Natural killer cell treated with Interleukin-12 subunit alpha and Interleukin-12 subunit beta and Interleukin-15 and Interleukin-18, amount 100 ng/mL, for 72 hours (primary cell): ENCODE results near the gene CHIC2. TPM values are rescaled to one million over a fixed set of nuclear protein-coding genes. Genes with fewer than 3 reads are reported as not detected.

Experiments
- ATAC-seq, 2 donors: fragments of 150-1000 bp; cut with Tn5 transposase in 1 of 2; sonication (Bioruptor Pico), chemical (Tn5 transposase) in 1 of 2; 2 replicates each; pipeline ENCODE4 v1.10.0; 2021
- DNase-seq: peaks from one replicate; pipeline ENCODE4 v3.0.0; 2022; ENCODE audit warnings: low spot score
- H3K27ac Mint-ChIP-seq, 2 donors: 1 replicate in 1 of 2; 2 replicates in 1 of 2; pipeline ENCODE4 v1.8.0; 2022; ENCODE audit warnings: mixed read lengths in 2 of 2, mild to moderate bottlenecking in 1 of 2, moderate library complexity in 1 of 2
- H3K27me3 Mint-ChIP-seq, 2 donors: 1 replicate in 1 of 2; 2 replicates in 1 of 2; pipeline ENCODE4 v1.8.0; 2022; ENCODE audit warnings: mixed read lengths in 2 of 2
- H3K36me3 Mint-ChIP-seq: one replicate; pipeline ENCODE4 v1.8.0; 2022; ENCODE audit warnings: mixed read lengths
- H3K4me1 Mint-ChIP-seq, 2 donors: 1 replicate in 1 of 2; 2 replicates in 1 of 2; pipeline ENCODE4 v1.8.0; 2022; ENCODE audit warnings: low read depth in 2 of 2, mixed read lengths in 2 of 2, mild to moderate bottlenecking in 1 of 2
- H3K4me3 Mint-ChIP-seq: one replicate; pipeline ENCODE4 v1.8.0; 2022; ENCODE audit warnings: mixed read lengths
- H3K9me3 Mint-ChIP-seq: 2 replicates; pipeline ENCODE4 v1.8.0; 2022; ENCODE audit warnings: mixed read lengths
- total RNA-seq, 2 donors: library from RNA; stranded (reverse); gene quantifications; one replicate each; pipeline ENCODE4 v1.2.3, GENCODE V29; 2022

CHIC2 gene
- total RNA-seq, 2 donors from 2014 or later: 15.2 to 31.3 TPM

- Mint-ChIP-seq H3K27ac (no peak overlapping the region), H3K9me3 (no peaks in the 10 kb centered on the region), H3K27me3 (no peaks in the 10 kb centered on the region), H3K4me3 (no peak overlapping the region), H3K36me3 (no peaks in the 10 kb centered on the region), H3K4me1 (peaks cover 0 to 11% of the 10 kb centered on the region in 2 donors)
- DNase-seq (no peak), ATAC-seq (no peak)
These were observed 66.5 kb downstream of the CHIC2 start for GRCh38 chr4:53997898-53998297.

GRCh38 chr4:53994382-53995102 is 69.9 kb downstream of the CHIC2 start:
- Mint-ChIP-seq H3K36me3 (no peaks in the 10 kb centered on the region), H3K27me3 (no peaks in the 10 kb centered on the region), H3K4me3 (no peak overlapping the region), H3K9me3 (no peaks in the 10 kb centered on the region), H3K4me1 (peaks cover 0 to 11% of the 10 kb centered on the region in 2 donors), H3K27ac (no peak overlapping the region)
- DNase-seq: no peak
- no peak for ATAC-seq

GRCh38 chr4:53992785-53993184 is 71.6 kb downstream of the CHIC2 start:
- no peak for ATAC-seq
- H3K27me3 Mint-ChIP-seq: no peaks in the 10 kb centered on the region
- no peak overlapping the region for H3K4me3 Mint-ChIP-seq
- H3K36me3 Mint-ChIP-seq: no peaks in the 10 kb centered on the region
- H3K9me3 Mint-ChIP-seq: no peaks in the 10 kb centered on the region
- peaks cover 0 to 8% of the 10 kb centered on the region in 2 donors for H3K4me1 Mint-ChIP-seq
- H3K27ac Mint-ChIP-seq: no peak overlapping the region
- DNase-seq: no peak

GRCh38 chr4:53991821-53992220 is 72.6 kb downstream of the CHIC2 start:
- H3K9me3 Mint-ChIP-seq: no peaks in the 10 kb centered on the region
- no peak overlapping the region for H3K27ac Mint-ChIP-seq
- no peaks in the 10 kb centered on the region for H3K27me3 Mint-ChIP-seq
- DNase-seq: no peak
- H3K4me3 Mint-ChIP-seq: no peak overlapping the region
- ATAC-seq: no peak
- H3K36me3 Mint-ChIP-seq: no peaks in the 10 kb centered on the region
- H3K4me1 Mint-ChIP-seq: peaks cover 0 to 8% of the 10 kb centered on the region in 2 donors

GRCh38 chr4:53990641-53991040 is 73.8 kb downstream of the CHIC2 start:
- Mint-ChIP-seq H3K4me1 (peaks cover 0 to 11% of the 10 kb centered on the region in 2 donors), H3K4me3 (no peak overlapping the region), H3K36me3 (no peaks in the 10 kb centered on the region), H3K27me3 (no peaks in the 10 kb centered on the region), H3K27ac (no peak overlapping the region), H3K9me3 (no peaks in the 10 kb centered on the region)
- ATAC-seq (no peak), DNase-seq (no peak)

- DNase-seq (no peak), ATAC-seq (no peak)
- no peak overlapping the region for H3K4me3 Mint-ChIP-seq
- H3K36me3 Mint-ChIP-seq: no peaks in the 10 kb centered on the region
- H3K4me1 Mint-ChIP-seq: peaks cover 0 to 9% of the 10 kb centered on the region in 2 donors
- no peaks in the 10 kb centered on the region for H3K27me3 Mint-ChIP-seq
- no peak overlapping the region for H3K27ac Mint-ChIP-seq
- no peaks in the 10 kb centered on the region for H3K9me3 Mint-ChIP-seq
These were observed 76.6 kb downstream of the CHIC2 start for GRCh38 chr4:53987761-53988171.

- no peaks in the 10 kb centered on the region for H3K36me3 Mint-ChIP-seq
- H3K4me1 Mint-ChIP-seq: peaks cover 0 to 9% of the 10 kb centered on the region in 2 donors
- H3K27me3 Mint-ChIP-seq: no peaks in the 10 kb centered on the region
- no peak overlapping the region for H3K27ac Mint-ChIP-seq
- no peaks in the 10 kb centered on the region for H3K9me3 Mint-ChIP-seq
- H3K4me3 Mint-ChIP-seq: no peak overlapping the region
- no peak for DNase-seq
- ATAC-seq: no peak
These were observed 78.3 kb downstream of the CHIC2 start for GRCh38 chr4:53986062-53986461.

- Mint-ChIP-seq H3K36me3 (no peaks in the 10 kb centered on the region), H3K4me1 (peaks cover 0 to 9% of the 10 kb centered on the region in 2 donors), H3K27ac (no peak overlapping the region), H3K4me3 (no peak overlapping the region), H3K9me3 (no peaks in the 10 kb centered on the region), H3K27me3 (no peaks in the 10 kb centered on the region)
- DNase-seq (no peak), ATAC-seq (no peak)
These were observed 82.8 kb downstream of the CHIC2 start for GRCh38 chr4:53981567-53981966.

- no peaks in the 10 kb centered on the region for H3K27me3 Mint-ChIP-seq
- ATAC-seq (no peak), DNase-seq (no peak)
- H3K4me3 Mint-ChIP-seq: no peak overlapping the region
- no peaks in the 10 kb centered on the region for H3K36me3 Mint-ChIP-seq
- no peak overlapping the region for H3K27ac Mint-ChIP-seq
- H3K9me3 Mint-ChIP-seq: no peaks in the 10 kb centered on the region
- peaks cover 0 to 6% of the 10 kb centered on the region in 2 donors for H3K4me1 Mint-ChIP-seq
These were observed 83.3 kb downstream of the CHIC2 start for GRCh38 chr4:53981066-53981465.

GRCh38 chr4:53974561-53974960 is 89.8 kb downstream of the CHIC2 start:
- Mint-ChIP-seq H3K9me3 (no peaks in the 10 kb centered on the region), H3K27ac (no peak overlapping the region), H3K27me3 (no peaks in the 10 kb centered on the region), H3K4me3 (no peak overlapping the region), H3K36me3 (no peaks in the 10 kb centered on the region), H3K4me1 (no peaks in the 10 kb centered on the region)
- DNase-seq: no peak
- ATAC-seq: no peak

GRCh38 chr4:53967986-53968385 is 96.4 kb downstream of the CHIC2 start:
- no peak overlapping the region for H3K27ac Mint-ChIP-seq
- no peaks in the 10 kb centered on the region for H3K4me1 Mint-ChIP-seq
- DNase-seq (no peak), ATAC-seq (no peak)
- H3K27me3 Mint-ChIP-seq: no peaks in the 10 kb centered on the region
- no peaks in the 10 kb centered on the region for H3K36me3 Mint-ChIP-seq
- no peaks in the 10 kb centered on the region for H3K9me3 Mint-ChIP-seq
- no peak overlapping the region for H3K4me3 Mint-ChIP-seq

- Mint-ChIP-seq H3K27ac (no peak overlapping the region), H3K27me3 (no peaks in the 10 kb centered on the region), H3K36me3 (no peaks in the 10 kb centered on the region), H3K4me1 (no peaks in the 10 kb centered on the region), H3K9me3 (no peaks in the 10 kb centered on the region), H3K4me3 (no peak overlapping the region)
- no peak for ATAC-seq
- DNase-seq: no peak
These were observed 100.6 kb downstream of the CHIC2 start for GRCh38 chr4:53963781-53964180.

- H3K9me3 Mint-ChIP-seq: no peaks in the 10 kb centered on the region
These were observed 101.1 kb downstream of the CHIC2 start for GRCh38 chr4:53963336-53963735.

GRCh38 chr4:53962516-53963225 is 101.7 kb downstream of the CHIC2 start:
- Mint-ChIP-seq H3K27me3 (no peaks in the 10 kb centered on the region), H3K36me3 (no peaks in the 10 kb centered on the region), H3K9me3 (no peaks in the 10 kb centered on the region), H3K4me1 (no peaks in the 10 kb centered on the region), H3K27ac (no peak overlapping the region), H3K4me3 (no peak overlapping the region)
- no peak for DNase-seq
- ATAC-seq: no peak

More at GRCh38 chr4:53963336-53963735, 101.1 kb downstream of the CHIC2 start:
- Mint-ChIP-seq H3K36me3 (no peaks in the 10 kb centered on the region), H3K4me3 (no peak overlapping the region), H3K27me3 (no peaks in the 10 kb centered on the region), H3K27ac (no peak overlapping the region), H3K4me1 (no peaks in the 10 kb centered on the region)
- DNase-seq (no peak), ATAC-seq (no peak)
